ENCODE results near the gene FUBP1.

FUBP1 gene

DNA sequence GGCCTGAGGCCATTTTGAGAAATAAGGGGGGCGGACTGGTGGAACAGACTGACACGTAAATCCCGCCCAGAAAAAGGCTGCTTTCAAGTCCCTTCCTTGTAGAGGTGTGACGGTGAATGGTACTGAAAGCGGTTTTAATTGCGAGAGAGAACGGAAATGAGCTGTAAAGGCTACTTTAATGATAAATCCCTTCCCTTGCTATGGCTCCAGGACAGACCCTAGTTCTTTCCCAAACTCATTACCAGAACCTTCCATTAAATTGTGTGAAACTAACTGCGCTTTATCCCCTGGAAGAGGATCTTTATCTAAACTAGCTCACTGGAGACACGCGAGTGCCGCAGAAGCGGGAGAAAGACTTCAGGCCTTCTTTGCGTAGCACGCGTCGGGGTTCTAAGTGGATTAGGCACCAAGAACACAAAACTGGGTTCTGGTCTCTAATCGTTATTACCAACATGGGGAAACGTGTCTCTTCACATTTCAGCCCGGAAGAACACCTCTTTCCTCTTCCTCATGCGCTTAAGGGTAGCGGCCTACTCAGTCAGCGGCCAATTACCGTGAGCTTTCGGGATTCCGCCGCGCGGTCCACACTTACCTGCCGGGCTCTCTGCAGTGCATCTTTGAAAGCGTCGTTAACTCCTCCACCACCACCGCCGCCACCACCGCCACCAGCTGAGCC is 441 bp downstream of the FUBP1 start:
- in situ Hi-C loops (cut with MboI; ENCODE audit: low sequenced_read_pairs, unreplicated experiment) = no loop called here
- DNase-seq (ENCODE audit: low spot score) = peak; percentile 79
- no peak for TF ChIP-seq CTCF (IDR thresholded peaks at IDR 0.05; ENCODE audit: borderline replicate concordance, control extremely low read depth, extremely low read depth, insufficient read depth, missing control alignments)

- in situ Hi-C loops (cut with MboI; ENCODE audit: low sequenced_read_pairs, unreplicated experiment) = no loop called here
- no peak for TF ChIP-seq CTCF (IDR thresholded peaks at IDR 0.05; ENCODE audit: borderline replicate concordance, control extremely low read depth, extremely low read depth, insufficient read depth, missing control alignments)
- DNase-seq (ENCODE audit: low spot score) = no peak
These were observed 931 bp downstream of the FUBP1 start for GRCh38 chr1:77977989-77978292.

- no peak for DNase-seq (ENCODE audit: low spot score)
- no peak for TF ChIP-seq CTCF (IDR thresholded peaks at IDR 0.05; ENCODE audit: borderline replicate concordance, control extremely low read depth, extremely low read depth, insufficient read depth, missing control alignments)
- in situ Hi-C loops (cut with MboI; ENCODE audit: low sequenced_read_pairs, unreplicated experiment) = no loop called here
These were observed 2.3 kb downstream of the FUBP1 start for GRCh38 chr1:77976433-77977076.

GRCh38 chr1:77975907-77976306 is 3.0 kb downstream of the FUBP1 start:
- no peak for TF ChIP-seq CTCF (IDR thresholded peaks at IDR 0.05; ENCODE audit: borderline replicate concordance, control extremely low read depth, extremely low read depth, insufficient read depth, missing control alignments)
- in situ Hi-C loops (cut with MboI; ENCODE audit: low sequenced_read_pairs, unreplicated experiment) = no loop called here
- DNase-seq (ENCODE audit: low spot score) = no peak

DNA sequence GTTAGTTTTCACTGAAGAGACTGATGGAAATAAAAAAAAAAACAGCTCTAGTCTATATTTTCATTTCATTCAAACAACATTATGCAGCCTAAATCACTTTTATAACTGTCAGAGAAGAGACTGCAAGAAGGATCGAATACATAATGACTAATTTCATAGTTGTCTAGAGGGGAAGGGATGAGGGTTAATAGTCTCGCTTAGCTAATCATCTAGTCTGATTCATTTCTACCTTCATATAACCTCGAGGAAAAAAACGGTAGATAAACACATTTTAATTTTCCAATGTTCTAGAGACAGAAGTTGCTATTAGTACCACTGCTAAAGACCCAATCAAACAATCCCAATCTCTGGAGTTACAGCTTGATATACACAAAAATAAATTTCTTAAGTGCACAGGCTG is 3.5 kb downstream of the FUBP1 start:
- in situ Hi-C loops (cut with MboI; ENCODE audit: low sequenced_read_pairs, unreplicated experiment) = no loop called here
- DNase-seq (ENCODE audit: low spot score) = peak; percentile 15

GRCh38 chr1:77972080-77972479 is 6.8 kb downstream of the FUBP1 start:
- DNase-seq (ENCODE audit: low spot score) = no peak
- in situ Hi-C loops (cut with MboI; ENCODE audit: low sequenced_read_pairs, unreplicated experiment) = no loop called here
- no peak for TF ChIP-seq CTCF (IDR thresholded peaks at IDR 0.05; ENCODE audit: borderline replicate concordance, control extremely low read depth, extremely low read depth, insufficient read depth, missing control alignments)

More for the DNA sequence above, 3.5 kb downstream of the FUBP1 start:
- no peak for TF ChIP-seq CTCF (IDR thresholded peaks at IDR 0.05; ENCODE audit: borderline replicate concordance, control extremely low read depth, extremely low read depth, insufficient read depth, missing control alignments)
